Type B pancreatic cell (in vitro differentiated cells): ENCODE results near the gene FERMT3. TPM values are rescaled to one million over a fixed set of nuclear protein-coding genes. Genes with fewer than 3 reads are reported as not detected.

Source experiments
- DNase-seq: peaks from one replicate; pipeline ENCODE4 v3.0.0; 2021; ENCODE audit warnings: mixed read lengths; ENCODE audit not compliant: unreplicated experiment; ENCODE audit errors: extremely low spot score
- H3K27ac Mint-ChIP-seq: 2 replicates; pipeline ENCODE4 v1.8.0; 2021; ENCODE audit warnings: mild to moderate bottlenecking, mixed read lengths
- H3K27me3 Mint-ChIP-seq: 2 replicates; pipeline ENCODE4 v1.8.0; 2021; ENCODE audit warnings: mixed read lengths
- H3K36me3 Mint-ChIP-seq: 2 replicates; pipeline ENCODE4 v1.8.0; 2021; ENCODE audit warnings: mixed read lengths
- H3K4me1 Mint-ChIP-seq: one replicate; pipeline ENCODE4 v1.8.0; 2021; ENCODE audit warnings: mixed read lengths; ENCODE audit not compliant: unreplicated experiment
- H3K4me3 Mint-ChIP-seq: 2 replicates; pipeline ENCODE4 v1.8.0; 2021; ENCODE audit warnings: mild to moderate bottlenecking, mixed read lengths
- H3K9me3 Mint-ChIP-seq: 2 replicates; pipeline ENCODE4 v1.8.0; 2021; ENCODE audit warnings: mixed read lengths
- total RNA-seq: library from RNA; stranded (reverse); gene quantifications from 2 replicates; pipeline ENCODE4 v1.2.1, GENCODE V29; 2021; ENCODE audit warnings: low replicate concordance
- TF ChIP-seq, protein P1 (sequence below): fragments of 200-600 bp; sonication (generic); conservative IDR thresholded peaks from 2 replicates; pipeline ENCODE4 v1.5.0; 2021; ENCODE audit warnings: antibody characterized with exemption, mild to moderate bottlenecking

The FERMT3 gene
- total RNA-seq, 1 donor from 2014 or later = 3.5 TPM

DNA sequence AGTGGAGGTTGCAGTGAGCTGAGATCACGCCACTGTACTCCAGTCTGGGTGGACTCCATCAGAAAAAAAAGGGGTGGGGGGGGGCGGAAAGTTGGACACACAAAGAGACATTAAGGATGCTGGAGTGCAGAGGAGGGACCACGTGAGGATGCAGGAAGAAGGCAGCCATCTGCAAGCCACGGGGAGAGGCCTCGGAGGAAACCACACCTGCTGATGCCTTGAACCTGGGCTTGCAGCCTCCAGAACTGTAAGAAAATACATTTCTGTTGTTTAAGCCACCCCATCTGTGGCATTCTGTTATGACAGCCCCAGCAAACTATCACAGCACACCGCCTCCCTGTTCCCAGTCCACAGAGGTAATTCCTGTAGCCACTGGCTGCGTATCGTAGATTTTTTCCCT is 29.8 kb upstream of the FERMT3 start:
- Mint-ChIP-seq H3K27me3 (no peaks in the 10 kb centered on the region), H3K27ac (no peak overlapping the region), H3K9me3 (no peaks in the 10 kb centered on the region), H3K4me1 (peaks cover 11% of the 10 kb centered on the region), H3K36me3 (peaks cover 14% of the 10 kb centered on the region), H3K4me3 (no peak overlapping the region)
- TF ChIP-seq, protein P1, sequence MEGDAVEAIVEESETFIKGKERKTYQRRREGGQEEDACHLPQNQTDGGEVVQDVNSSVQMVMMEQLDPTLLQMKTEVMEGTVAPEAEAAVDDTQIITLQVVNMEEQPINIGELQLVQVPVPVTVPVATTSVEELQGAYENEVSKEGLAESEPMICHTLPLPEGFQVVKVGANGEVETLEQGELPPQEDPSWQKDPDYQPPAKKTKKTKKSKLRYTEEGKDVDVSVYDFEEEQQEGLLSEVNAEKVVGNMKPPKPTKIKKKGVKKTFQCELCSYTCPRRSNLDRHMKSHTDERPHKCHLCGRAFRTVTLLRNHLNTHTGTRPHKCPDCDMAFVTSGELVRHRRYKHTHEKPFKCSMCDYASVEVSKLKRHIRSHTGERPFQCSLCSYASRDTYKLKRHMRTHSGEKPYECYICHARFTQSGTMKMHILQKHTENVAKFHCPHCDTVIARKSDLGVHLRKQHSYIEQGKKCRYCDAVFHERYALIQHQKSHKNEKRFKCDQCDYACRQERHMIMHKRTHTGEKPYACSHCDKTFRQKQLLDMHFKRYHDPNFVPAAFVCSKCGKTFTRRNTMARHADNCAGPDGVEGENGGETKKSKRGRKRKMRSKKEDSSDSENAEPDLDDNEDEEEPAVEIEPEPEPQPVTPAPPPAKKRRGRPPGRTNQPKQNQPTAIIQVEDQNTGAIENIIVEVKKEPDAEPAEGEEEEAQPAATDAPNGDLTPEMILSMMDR = no peak
- DNase-seq = no peak

DNA sequence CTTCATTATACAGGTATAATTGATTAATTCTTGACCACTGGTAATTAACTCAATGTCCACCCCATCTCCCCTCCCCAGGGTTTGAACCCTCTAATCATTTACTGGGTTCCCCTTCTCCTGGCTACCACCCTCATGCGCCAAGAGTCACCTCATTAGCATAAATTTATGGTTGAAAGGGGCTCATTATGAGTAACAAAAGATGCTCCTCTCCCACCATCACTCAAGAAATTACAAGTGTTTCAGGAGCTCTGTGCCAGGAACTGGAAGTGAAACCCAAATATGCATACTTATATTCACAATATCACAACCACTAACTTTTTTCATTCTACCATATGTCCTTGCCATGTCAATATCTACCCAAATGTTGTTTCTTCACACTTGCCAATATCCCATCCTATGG is 28.3 kb upstream of the FERMT3 start:
- H3K27me3 Mint-ChIP-seq = no peaks in the 10 kb centered on the region

DNA sequence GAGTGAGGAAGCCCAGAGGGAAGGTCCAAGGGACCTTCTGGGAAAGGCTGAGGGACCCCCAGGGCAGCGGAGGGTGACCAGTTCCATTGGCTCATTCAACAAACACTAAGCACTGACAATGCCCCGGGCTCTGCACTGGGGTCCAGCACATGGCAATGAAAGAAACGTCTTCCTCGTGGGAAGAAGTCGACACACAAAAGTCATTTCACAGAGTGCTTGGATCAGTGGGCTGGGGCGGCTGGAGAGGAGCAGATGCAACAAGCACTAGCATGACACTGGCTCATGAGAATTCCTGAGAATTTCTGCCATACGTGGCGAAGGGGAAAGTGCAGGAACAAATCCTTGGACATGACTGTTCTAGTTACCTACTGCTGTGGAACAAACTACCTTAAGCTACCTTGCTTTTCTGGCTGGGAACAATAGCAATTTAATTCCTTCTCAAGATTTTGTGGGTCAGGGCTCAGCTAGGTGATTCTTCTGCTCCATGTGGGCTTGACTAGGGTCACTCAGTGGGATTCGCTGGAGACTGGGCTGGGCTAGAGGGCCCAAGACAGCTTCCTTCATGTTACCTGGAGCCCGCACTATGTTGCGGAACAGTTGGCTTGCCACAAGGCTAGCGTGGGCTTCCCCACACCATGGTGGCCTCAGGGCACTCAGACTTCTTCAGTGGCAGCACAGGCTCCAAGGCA is 27.4 kb upstream of the FERMT3 start:
- Mint-ChIP-seq H3K36me3 (peaks cover 8% of the 10 kb centered on the region), H3K27me3 (no peaks in the 10 kb centered on the region), H3K27ac (no peak overlapping the region), H3K4me1 (peaks cover 22% of the 10 kb centered on the region), H3K4me3 (no peak overlapping the region), H3K9me3 (no peaks in the 10 kb centered on the region)
- TF ChIP-seq, protein P1 = no peak
- no peak for DNase-seq

More for the DNA sequence above, 28.3 kb upstream of the FERMT3 start:
- H3K36me3 Mint-ChIP-seq = peaks cover 14% of the 10 kb centered on the region
- no peak overlapping the region for H3K4me3 Mint-ChIP-seq
- TF ChIP-seq, protein P1 = no peak
- DNase-seq = no peak
- no peak overlapping the region for H3K27ac Mint-ChIP-seq
- no peaks in the 10 kb centered on the region for H3K9me3 Mint-ChIP-seq
- peaks cover 18% of the 10 kb centered on the region for H3K4me1 Mint-ChIP-seq

DNA sequence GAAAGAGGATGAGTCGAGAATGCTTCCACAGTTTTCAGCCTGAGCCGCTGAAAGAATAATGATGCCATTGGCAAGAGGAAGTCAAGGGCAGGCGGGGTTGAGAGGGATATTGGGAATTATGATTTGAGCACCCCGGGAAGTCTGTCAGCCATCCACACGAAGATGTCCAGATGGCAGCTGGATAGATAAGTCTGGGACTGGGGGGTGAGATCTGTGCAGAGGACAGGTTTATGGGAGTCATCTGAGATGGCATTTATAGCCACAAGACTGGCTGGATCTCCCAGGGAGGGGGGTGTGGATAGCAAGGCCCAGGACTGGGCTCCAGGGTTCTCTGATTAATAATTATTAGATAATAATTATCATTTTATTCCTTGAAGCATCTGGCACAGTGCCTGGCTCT is 25.6 kb upstream of the FERMT3 start:
- H3K36me3 Mint-ChIP-seq = peaks cover 6% of the 10 kb centered on the region
- TF ChIP-seq, protein P1 = no peak
- H3K4me3 Mint-ChIP-seq = peak overlapping the region; percentile 5
- DNase-seq = no peak
- H3K4me1 Mint-ChIP-seq = peaks cover 22% of the 10 kb centered on the region
- H3K27ac Mint-ChIP-seq = no peak overlapping the region
- no peaks in the 10 kb centered on the region for H3K27me3 Mint-ChIP-seq
- H3K9me3 Mint-ChIP-seq = no peaks in the 10 kb centered on the region

DNA sequence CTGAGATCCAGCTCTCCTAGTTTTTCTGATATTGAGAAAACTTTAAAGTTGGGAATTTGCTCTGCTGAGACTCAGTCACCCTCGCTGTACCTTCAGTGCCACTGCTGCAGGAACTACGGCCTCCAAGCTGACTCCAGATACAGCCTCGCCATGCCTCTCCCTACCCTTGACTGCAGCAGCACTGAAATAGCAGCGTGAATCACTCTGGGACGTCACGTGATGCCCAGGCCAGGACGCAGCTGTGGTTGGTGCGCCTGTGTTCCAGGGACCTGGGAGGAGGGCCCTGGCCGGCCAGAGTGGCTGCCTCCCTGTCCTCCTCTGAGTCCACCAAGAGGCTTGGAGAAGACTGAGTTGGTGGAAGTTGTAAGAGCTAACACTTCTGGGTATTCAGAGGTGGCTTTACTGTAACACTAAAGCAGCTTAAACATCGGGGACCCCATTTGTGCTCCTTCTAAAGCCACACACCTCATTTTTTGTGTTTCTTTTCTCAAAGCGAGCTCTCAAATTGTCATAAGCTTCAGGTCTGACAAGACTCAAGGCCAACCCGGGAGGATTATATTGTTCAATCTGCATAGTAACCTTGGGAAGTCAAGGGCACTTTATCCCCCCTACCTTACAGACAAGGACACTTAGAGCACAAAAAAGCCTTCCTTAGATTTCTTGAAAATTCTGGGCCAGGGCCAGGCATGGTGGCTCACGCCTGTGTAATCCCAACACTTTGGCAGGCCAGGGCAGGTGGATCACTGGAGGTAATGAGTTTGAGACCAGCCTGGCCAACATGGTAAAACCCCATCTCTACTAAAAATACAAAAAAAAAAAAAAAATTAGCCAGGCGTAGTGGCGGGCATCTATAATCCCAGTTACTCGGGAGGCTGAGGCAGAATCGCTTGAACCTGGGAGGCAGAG is 24.8 kb upstream of the FERMT3 start:
- peaks cover 22% of the 10 kb centered on the region for H3K4me1 Mint-ChIP-seq
- H3K4me3 Mint-ChIP-seq = peak overlapping the region; percentile 72

More for the DNA sequence above, 24.8 kb upstream of the FERMT3 start:
- no peaks in the 10 kb centered on the region for H3K9me3 Mint-ChIP-seq
- DNase-seq = peak; percentile 79
- no peaks in the 10 kb centered on the region for H3K27me3 Mint-ChIP-seq
- TF ChIP-seq, protein P1 = no peak
- peaks cover 9% of the 10 kb centered on the region for H3K36me3 Mint-ChIP-seq
- H3K27ac Mint-ChIP-seq = peak overlapping the region; percentile 86
